HEK293 (cell line): ENCODE results near the gene SHOX.

ENCODE experiments used
- KLF10 ChIP-seq: fragments of 450-650 bp; IDR thresholded peaks from 2 replicates; pipeline ENCODE4 v1.5.1; 2018; ENCODE audit warnings: missing biosample characterization, mild to moderate bottlenecking, missing genetic modification characterization
- ZNF239 ChIP-seq: fragments of 450-650 bp; formaldehyde crosslinking; IDR thresholded peaks from 2 replicates; pipeline ENCODE4 v1.5.1; 2016; ENCODE audit warnings: missing biosample characterization, missing genetic modification characterization
- ZNF274 ChIP-seq, 2 experiments: fragments of 200-500 bp in 1 of 2; fragments of 450-650 bp in 1 of 2; sonication (Bioruptor generic) in 1 of 2; formaldehyde crosslinking in 1 of 2; IDR thresholded peaks; 2 replicates each; pipeline versions ENCODE4 v1.5.1 to v1.6.1; 2014 to 2016; ENCODE audit warnings: borderline replicate concordance in 1 of 2, inconsistent platforms in 1 of 2, low read length in 1 of 2, missing biosample characterization in 1 of 2, missing genetic modification characterization in 1 of 2
- ZNF530 ChIP-seq: fragments of 450-650 bp; formaldehyde crosslinking; IDR thresholded peaks from 2 replicates; pipeline ENCODE4 v1.5.1; 2016; ENCODE audit warnings: low read depth, missing biosample characterization, missing genetic modification characterization
- ZNF555 ChIP-seq: fragments of 450-650 bp; formaldehyde crosslinking; conservative IDR thresholded peaks from 2 replicates; pipeline ENCODE4 v1.5.1; 2017; ENCODE audit warnings: missing biosample characterization, mild to moderate bottlenecking, missing genetic modification characterization, inconsistent platforms
- TF ChIP-seq, protein P1 (sequence below): fragments of 450-650 bp; formaldehyde crosslinking; IDR thresholded peaks from 2 replicates; pipeline ENCODE4 v1.5.1; 2016; ENCODE audit warnings: missing biosample characterization, missing genetic modification characterization
- TF ChIP-seq, protein P2 (sequence below): fragments of 450-650 bp; formaldehyde crosslinking; IDR thresholded peaks from 2 replicates; pipeline ENCODE4 v1.5.1; 2016; ENCODE audit warnings: missing biosample characterization, missing genetic modification characterization
- TF ChIP-seq, protein P3 (sequence below): fragments of 450-650 bp; formaldehyde crosslinking; IDR thresholded peaks from 2 replicates; pipeline ENCODE4 v1.5.1; 2016; ENCODE audit warnings: missing biosample characterization, missing genetic modification characterization, low read depth

DNA sequence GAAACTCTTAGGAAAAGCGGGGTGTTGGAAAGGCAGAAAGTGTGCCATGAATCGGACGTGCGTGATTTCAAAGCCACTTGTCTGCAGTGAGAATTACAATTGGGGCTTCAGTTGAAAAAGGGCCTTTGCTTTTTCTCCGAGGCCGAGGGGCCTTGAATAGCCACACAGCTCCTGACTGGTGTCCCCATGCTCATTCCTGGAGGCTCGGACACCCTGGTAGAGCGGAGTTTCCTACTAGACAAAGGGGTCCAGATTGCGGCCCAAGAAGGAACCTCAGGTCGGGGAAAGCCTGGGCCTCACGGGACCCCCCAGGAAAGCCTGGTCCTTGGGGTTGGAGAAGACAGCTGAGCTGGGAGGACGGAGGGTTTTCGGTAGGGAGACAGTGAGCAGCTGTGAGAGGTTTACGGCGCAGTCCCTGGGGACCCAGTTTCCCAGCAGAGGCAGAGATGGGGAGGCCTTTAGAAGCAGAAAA lies 3.0 kb upstream of the SHOX start:
- TF ChIP-seq, protein P1, sequence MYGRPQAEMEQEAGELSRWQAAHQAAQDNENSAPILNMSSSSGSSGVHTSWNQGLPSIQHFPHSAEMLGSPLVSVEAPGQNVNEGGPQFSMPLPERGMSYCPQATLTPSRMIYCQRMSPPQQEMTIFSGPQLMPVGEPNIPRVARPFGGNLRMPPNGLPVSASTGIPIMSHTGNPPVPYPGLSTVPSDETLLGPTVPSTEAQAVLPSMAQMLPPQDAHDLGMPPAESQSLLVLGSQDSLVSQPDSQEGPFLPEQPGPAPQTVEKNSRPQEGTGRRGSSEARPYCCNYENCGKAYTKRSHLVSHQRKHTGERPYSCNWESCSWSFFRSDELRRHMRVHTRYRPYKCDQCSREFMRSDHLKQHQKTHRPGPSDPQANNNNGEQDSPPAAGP (tag by site-specific recombination): no peak
- TF ChIP-seq, protein P2, sequence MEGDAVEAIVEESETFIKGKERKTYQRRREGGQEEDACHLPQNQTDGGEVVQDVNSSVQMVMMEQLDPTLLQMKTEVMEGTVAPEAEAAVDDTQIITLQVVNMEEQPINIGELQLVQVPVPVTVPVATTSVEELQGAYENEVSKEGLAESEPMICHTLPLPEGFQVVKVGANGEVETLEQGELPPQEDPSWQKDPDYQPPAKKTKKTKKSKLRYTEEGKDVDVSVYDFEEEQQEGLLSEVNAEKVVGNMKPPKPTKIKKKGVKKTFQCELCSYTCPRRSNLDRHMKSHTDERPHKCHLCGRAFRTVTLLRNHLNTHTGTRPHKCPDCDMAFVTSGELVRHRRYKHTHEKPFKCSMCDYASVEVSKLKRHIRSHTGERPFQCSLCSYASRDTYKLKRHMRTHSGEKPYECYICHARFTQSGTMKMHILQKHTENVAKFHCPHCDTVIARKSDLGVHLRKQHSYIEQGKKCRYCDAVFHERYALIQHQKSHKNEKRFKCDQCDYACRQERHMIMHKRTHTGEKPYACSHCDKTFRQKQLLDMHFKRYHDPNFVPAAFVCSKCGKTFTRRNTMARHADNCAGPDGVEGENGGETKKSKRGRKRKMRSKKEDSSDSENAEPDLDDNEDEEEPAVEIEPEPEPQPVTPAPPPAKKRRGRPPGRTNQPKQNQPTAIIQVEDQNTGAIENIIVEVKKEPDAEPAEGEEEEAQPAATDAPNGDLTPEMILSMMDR: no peak
- no peak for TF ChIP-seq ZNF274 (IDR thresholded peaks at IDR 0.05; ENCODE audit: low read length)
- no peak for TF ChIP-seq ZNF274 (tag by site-specific recombination; IDR thresholded peaks at IDR 0.05; ENCODE audit: borderline replicate concordance)
- no peak for TF ChIP-seq ZNF530 (tag by site-specific recombination)
- TF ChIP-seq, protein P3, sequence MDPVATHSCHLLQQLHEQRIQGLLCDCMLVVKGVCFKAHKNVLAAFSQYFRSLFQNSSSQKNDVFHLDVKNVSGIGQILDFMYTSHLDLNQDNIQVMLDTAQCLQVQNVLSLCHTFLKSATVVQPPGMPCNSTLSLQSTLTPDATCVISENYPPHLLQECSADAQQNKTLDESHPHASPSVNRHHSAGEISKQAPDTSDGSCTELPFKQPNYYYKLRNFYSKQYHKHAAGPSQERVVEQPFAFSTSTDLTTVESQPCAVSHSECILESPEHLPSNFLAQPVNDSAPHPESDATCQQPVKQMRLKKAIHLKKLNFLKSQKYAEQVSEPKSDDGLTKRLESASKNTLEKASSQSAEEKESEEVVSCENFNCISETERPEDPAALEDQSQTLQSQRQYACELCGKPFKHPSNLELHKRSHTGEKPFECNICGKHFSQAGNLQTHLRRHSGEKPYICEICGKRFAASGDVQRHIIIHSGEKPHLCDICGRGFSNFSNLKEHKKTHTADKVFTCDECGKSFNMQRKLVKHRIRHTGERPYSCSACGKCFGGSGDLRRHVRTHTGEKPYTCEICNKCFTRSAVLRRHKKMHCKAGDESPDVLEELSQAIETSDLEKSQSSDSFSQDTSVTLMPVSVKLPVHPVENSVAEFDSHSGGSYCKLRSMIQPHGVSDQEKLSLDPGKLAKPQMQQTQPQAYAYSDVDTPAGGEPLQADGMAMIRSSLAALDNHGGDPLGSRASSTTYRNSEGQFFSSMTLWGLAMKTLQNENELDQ (tag by site-specific recombination): no peak
- TF ChIP-seq ZNF555 (tag by site-specific recombination): no peak
- no peak for TF ChIP-seq ZNF239 (tag by site-specific recombination)
- no peak for TF ChIP-seq KLF10 (tag by site-specific recombination)
